ENCODE results near the gene PSMA5. TPM values are rescaled to one million over a fixed set of nuclear protein-coding genes. Genes with fewer than 3 reads are reported as not detected.
A peak's percentile ranks its signal among the peaks of the same experiment; 100 is the strongest.

The PSMA5 gene
- total and polyA plus RNA-seq, 2 of the 4 experiments (the other 2 are of a cell fraction) = 75.5 to 107 TPM

DNA sequence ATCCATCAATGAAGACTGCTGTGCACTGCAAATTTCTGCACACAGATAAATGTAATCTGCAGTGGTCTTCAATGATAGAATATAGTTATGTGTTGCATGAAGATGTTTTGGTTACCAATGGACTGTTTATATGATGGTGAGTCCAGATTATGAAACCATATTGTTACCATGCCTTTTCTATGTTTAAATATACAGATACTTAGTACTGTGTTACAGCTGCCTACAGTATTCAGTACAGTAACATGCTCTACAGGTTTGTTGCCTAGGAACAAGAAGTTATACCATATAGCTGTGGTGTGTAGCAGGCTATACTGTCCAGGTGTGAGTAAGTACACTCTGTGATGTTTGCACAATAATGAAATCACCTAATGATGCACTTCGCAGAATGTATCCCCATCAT, 69.3 kb downstream of the PSMA5 start:
- Histone ChIP-seq H4K8ac (ENCODE audit: low read depth in 2 of 2, low read length in 2 of 2) (no peak overlapping the region), H3K23ac (ENCODE audit: low read depth, low read length) (no peak overlapping the region), H2BK15ac (ENCODE audit: low read depth, low read length) (0 out of 3 replicates have a peak overlapping the region, but pooled peaks have one; percentile 4), H4K91ac (ENCODE audit: insufficient read depth, low read depth, low read length) (no peak overlapping the region), H2AFZ (replicated peaks; ENCODE audit: low read length, poor library complexity) (no peak overlapping the region), H3K4me2 (ENCODE audit: low read depth, low read length) (no peak overlapping the region), H2AK5ac (ENCODE audit: low read depth, low read length) (peak overlapping the region; percentile 2; the same call in 1 of the 2 replicates), H4K20me1 (ENCODE audit: insufficient read depth, low read length) (no peaks in the 10 kb centered on the region), H3K4me3 (ENCODE audit: insufficient read depth, low read depth, low read length) (no peak overlapping the region), H3K27ac (ENCODE audit: insufficient read depth, low read length) (no peak overlapping the region), H3K79me1 (ENCODE audit: low read depth in 1 of 2, low read length in 2 of 2) (peaks cover 11 to 26% of the 10 kb centered on the region in 2 experiments; a peak in 3 of 4 replicates), H3K9me3 (ENCODE audit: control insufficient read depth, insufficient read depth, low read length) (no peaks in the 10 kb centered on the region), H2BK5ac (ENCODE audit: low read depth, low read length, poor library complexity, severe bottlenecking) (no peak overlapping the region), H2AK9ac (replicated peaks; ENCODE audit: low read depth, low read length, poor library complexity) (no peak overlapping the region), H3K9ac (ENCODE audit: low read depth, low read length) (no peak overlapping the region), H3K18ac (ENCODE audit: low read depth, low read length) (peak overlapping the region; percentile 26; the same call in 1 of the 2 replicates), H3K27me3 (ENCODE audit: control insufficient read depth, insufficient read depth, low read length) (no peaks in the 10 kb centered on the region), H3K56ac (ENCODE audit: extremely low read depth, insufficient read depth, low read length) (no peak overlapping the region), H2BK20ac (ENCODE audit: low read depth, low read length) (no peak overlapping the region; the same call in 1 of the 2 replicates), H2BK120ac (ENCODE audit: low read depth, low read length) (peak overlapping the region; percentile 40), H3K4me1 (ENCODE audit: control insufficient read depth, insufficient read depth, low read length) (peaks cover 9% of the 10 kb centered on the region), H3K14ac (replicated peaks; ENCODE audit: low read depth, low read length) (no peak overlapping the region), H3K36me3 (ENCODE audit: control insufficient read depth, insufficient read depth, low read length) (peaks cover 2% of the 10 kb centered on the region; the same call in 1 of the 2 replicates), H4K5ac (ENCODE audit: low read depth, low read length) (no peak overlapping the region), H3K4ac (ENCODE audit: low read depth, low read length) (no peak overlapping the region), H3K9me1 (ENCODE audit: insufficient read depth, low read length) (no peaks in the 10 kb centered on the region; the same call in none of the 2 replicates)
- in situ Hi-C loops (cut with MboI; ENCODE audit: low sequenced_read_pairs) (no loop called here), intact Hi-C loops (cut with micrococcal nuclease) (loop anchor here (2.0 kb wide), 1 partner anchor 36 kb away; no protein-coding TSS in a partner anchor), dilution Hi-C loops (cut with HindIII; ENCODE audit: low sequenced_read_pairs, unreplicated experiment) (no loop called here)
- DNase-seq = peak; percentile 39
- ChIA-PET POLR2A (ENCODE audit: unreplicated experiment) (no interaction called here), CTCF (interaction anchor here (0.6 to 1.7 kb wide), 4 partner anchors 8 to 122 kb away, joined by 3 to 5 read pairs (median 4); no protein-coding TSS in a partner anchor)
- no peak for TF ChIP-seq RCOR1 (IDR thresholded peaks at IDR 0.05; ENCODE audit: insufficient replicate concordance, low read length)
- TF ChIP-seq RAD21 (IDR thresholded peaks at IDR 0.05; ENCODE audit: low read length) = no peak
- TF ChIP-seq FOS (IDR thresholded peaks at IDR 0.05; ENCODE audit: low read depth, low read length) = no peak
- TF ChIP-seq NFE2L2 (IDR thresholded peaks at IDR 0.05; ENCODE audit: low read depth, low read length) = no peak
- no peak for TF ChIP-seq MAFK (IDR thresholded peaks at IDR 0.05; ENCODE audit: low read depth, low read length)
- no peak for TF ChIP-seq USF2 (IDR thresholded peaks at IDR 0.05; ENCODE audit: low read depth, low read length)
- BruUV-seq (replicated peaks) = no TSS peak
- WGBS, 2 experiments (ENCODE audit: extremely low coverage in 2 of 2, insufficient read length in 1 of 2) = no CpG with 5 or more reads among the region's 1 CpG
- peak; percentile 50 for ATAC-seq (ENCODE audit: low read depth)
